ENCODE results near the gene SIRT1. TPM values are rescaled to one million over a fixed set of nuclear protein-coding genes. Genes with fewer than 3 reads are reported as not detected.
"Not testable (repeated sequence)": the region's sequence is repeated elsewhere in the genome, so short reads cannot be mapped to it uniquely, and the experiment has no call there.

The SIRT1 gene
- total RNA-seq, 1 donor from 2014 or later: 19.2 TPM

DNA sequence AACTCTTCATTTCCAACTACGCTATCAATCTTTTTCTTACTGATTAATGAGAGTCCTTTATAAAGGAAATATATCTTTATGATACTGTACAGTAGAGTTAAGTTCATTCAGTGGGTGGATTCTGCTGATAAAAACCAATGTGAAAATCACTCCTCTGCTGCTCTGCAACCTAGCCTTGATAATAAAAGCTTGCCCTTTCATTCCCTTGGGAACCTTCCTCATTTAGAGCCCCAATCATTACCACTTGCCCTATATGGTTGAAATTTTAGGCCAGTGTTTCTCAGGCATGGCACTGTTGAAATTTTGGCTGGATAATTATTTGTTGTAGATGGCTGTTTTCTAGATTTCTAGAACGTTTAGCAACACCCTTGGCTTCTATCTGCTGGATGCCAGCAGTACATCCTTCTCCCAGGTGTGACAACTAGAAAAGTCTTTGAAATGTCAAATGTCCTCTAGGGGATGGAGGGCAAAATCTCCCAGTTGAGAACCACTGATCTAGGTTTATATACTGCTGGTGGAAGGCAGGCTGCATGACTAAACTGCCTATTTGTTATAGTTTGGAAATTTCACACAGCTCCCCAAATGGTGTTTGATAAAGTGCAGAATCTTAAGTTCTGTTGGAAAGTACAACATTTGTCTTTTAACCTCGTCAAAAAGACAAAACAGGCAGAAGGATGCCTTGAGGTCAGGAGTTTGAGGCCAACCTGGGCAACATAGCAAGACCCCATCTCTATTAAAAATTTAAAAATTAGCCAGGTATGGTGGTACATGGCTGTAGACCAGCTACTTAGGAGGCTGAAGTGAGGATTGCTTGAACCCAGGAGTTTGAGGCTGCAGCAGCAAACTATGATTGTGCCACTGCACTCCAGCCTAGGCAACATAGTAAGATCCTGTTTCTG lies 8.9 kb upstream of the SIRT1 start:
- no peak for DNase-seq (ENCODE audit: low read depth)

DNA sequence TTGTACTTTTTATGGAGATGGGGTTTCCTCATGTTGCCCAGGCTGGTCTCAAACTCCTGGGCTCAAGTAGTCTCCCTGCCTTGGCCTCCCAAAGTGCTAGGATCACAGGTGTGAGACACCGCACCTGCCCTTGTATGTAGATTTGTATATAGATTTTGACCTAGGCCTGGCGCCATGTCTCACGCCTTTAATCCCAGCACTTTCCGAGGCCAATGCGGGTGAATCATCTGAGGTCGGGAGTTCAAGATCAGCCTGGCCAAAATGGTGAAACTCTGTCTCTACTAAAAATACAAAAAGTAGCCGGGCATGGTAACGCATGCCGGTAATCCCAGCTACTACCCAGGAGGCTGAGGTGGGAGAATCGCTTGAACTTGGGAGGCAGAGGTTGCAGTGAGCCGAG lies 7.0 kb upstream of the SIRT1 start:
- DNase-seq (ENCODE audit: low read depth): not testable (repeated sequence)

DNA sequence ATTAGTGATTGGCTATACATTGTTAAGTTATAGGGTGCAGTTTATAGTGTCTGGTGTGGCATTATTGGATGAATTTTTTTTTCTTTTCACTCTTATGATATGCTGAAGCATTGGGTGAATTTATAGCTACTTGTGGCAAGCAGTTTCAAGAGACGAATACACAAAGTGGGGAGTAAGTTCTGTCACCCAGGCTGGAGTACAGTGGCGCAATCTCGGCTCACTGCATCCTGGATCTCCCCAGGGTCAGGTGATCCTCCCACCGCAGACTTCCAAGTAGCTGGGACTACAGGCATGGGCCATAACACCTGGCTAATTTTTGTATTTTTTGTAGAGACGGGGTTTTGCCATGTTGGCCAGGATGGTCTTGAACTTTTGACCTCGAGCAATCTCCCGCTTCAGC lies 6.3 kb upstream of the SIRT1 start:
- DNase-seq (ENCODE audit: low read depth): no peak

DNA sequence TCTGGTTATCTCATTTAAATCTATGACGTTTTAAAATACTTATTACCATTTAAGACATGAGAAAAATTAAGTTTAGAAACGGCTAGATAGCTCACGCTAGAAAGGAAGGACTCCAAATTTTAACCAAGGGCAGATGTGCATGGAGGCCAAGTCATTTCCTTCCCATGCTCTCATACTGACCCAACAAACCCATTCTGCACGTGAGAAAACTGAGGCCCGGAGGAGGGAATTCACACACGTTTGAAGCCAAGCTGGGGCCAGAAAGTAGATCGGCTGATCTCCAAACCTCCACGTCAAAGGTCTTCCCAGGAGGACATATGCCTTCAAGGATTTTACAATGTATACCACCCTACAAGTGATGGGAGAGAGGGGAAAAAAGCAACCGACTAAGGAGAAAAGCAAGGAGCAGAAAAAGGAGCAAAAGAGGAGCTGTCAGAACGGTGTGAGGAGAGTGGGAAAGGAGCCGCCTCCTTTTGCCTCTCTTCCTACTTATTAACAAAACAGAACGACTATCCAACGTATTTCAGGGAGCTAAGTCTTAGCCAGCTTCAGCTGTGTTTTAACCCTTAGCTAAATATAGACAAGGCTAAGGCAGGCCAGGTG lies 645 bp upstream of the SIRT1 start:
- no peak for DNase-seq (ENCODE audit: low read depth)

DNA sequence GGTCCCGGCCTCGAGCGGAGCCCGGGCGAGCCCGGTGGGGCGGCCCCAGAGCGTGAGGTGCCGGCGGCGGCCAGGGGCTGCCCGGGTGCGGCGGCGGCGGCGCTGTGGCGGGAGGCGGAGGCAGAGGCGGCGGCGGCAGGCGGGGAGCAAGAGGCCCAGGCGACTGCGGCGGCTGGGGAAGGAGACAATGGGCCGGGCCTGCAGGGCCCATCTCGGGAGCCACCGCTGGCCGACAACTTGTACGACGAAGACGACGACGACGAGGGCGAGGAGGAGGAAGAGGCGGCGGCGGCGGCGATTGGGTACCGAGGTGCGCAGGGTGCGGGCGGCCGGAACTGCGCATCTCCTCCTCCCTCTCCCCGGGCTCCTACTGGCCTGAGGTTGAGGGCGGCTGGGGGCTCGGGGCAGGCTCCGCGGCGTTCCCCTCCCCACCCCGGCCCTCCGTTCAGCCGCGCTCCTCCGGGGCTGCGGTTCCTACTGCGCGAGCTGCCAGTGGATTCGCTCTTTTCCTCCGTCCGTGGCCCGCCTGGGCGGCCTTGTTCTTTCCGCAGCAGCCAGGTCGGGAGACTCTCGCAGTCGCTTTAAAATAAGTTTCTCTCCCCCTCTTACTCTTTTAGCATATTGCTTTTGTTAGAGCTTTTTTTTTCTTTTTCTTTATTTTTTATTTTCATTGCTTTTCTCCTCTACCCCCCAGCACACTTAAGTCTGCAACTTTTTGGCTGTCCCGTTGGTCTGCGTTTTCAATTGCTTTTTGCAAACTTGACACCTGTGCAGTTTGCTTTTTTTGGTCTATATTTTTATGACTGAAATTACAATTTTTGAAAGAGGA lies 600 bp downstream of the SIRT1 start:
- peak; percentile 82 for DNase-seq (ENCODE audit: low read depth)

DNA sequence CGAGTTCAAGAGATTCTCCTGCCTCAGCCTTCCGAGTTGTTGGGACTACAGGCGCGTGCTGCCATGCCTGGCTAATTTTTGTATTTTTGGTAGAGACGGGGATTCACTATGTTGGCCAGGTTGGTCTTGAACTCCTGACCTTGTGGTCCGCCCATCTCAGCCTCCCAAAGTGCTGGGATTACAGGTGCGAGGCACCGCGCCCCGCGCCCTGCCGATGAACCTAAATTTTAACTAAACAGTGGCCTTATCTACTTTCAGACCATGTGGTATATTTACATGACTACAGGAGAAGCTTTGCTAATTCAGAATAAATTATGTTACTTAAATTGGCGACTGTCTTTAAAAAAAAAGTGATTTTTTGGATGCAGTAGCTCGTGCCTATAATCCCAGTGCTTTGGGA lies 9.2 kb downstream of the SIRT1 start:
- DNase-seq (ENCODE audit: low read depth): no peak

DNA sequence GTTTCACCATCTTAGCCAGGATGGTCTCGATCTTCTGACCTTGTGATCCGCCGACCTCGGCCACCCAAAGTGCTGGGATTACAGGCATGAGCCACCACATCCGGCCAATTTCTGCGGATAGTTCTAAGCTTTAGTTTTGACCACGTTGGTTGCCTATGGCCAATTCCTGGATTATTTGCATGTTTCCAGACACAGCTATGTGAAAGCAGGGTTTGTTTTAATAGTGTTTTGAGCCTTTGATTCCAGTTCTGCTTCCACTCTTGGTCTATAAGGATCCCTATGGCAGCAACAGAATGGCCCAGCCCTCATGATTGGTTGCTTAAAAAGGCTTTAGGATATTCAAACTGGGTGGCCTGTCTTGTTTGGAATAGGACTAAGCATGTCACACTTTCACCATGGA lies 19.1 kb downstream of the SIRT1 start:
- no peak for DNase-seq (ENCODE audit: low read depth)

DNA sequence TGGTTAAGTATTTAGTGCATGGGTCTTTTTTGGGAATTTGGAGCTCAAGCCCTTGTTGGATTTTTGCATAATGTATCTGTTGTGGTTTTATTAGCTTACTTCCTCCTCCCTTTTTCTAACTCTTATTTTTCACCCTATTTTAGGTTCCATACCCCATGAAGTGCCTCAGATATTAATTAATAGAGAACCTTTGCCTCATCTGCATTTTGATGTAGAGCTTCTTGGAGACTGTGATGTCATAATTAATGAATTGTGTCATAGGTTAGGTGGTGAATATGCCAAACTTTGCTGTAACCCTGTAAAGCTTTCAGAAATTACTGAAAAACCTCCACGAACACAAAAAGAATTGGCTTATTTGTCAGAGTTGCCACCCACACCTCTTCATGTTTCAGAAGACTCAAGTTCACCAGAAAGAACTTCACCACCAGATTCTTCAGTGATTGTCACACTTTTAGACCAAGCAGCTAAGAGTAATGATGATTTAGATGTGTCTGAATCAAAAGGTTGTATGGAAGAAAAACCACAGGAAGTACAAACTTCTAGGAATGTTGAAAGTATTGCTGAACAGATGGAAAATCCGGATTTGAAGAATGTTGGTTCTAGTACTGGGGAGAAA lies 28.0 kb downstream of the SIRT1 start:
- DNase-seq (ENCODE audit: low read depth): no peak

DNA sequence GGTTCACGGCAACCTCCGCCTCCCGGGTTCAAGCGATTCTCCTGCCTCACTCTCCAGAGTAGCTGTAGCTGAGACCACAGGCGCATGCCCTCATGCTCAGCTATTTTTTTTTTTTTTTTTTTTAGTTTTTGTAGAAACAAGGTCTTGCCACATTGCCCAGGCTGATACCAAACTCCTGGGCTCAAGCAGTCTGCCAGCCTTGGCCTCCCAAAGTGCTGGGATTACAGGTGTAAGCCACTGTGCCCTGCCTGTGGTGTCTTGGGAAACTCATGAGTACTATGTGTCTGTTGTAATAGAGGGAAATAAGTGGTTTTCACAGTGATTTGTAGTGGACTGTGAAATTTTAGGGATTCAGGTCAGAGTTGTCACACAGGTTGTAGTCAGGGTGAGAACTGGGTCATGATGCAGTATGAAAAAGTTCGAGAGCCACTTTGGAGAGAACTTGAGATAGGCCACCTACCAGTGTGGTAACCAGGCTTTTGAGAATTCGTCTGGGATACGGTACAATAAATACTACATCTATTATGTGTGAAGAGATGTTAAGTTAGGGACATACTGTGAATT lies 30.4 kb downstream of the SIRT1 start:
- DNase-seq (ENCODE audit: low read depth): no peak

DNA sequence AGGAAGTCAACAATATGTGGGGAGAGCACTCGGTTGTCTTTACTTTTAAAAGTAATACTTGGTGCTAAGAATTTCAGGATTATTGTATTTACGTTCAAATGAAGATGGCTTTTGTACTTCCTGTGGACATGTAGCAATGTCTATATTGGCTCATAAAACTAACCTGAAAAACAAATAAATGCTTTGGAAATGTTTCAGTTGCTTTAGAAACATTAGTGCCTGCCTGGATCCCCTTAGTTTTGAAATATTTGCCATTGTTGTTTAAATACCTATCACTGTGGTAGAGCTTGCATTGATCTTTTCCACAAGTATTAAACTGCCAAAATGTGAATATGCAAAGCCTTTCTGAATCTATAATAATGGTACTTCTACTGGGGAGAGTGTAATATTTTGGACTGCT lies 32.7 kb downstream of the SIRT1 start:
- no peak for DNase-seq (ENCODE audit: low read depth)

DNA sequence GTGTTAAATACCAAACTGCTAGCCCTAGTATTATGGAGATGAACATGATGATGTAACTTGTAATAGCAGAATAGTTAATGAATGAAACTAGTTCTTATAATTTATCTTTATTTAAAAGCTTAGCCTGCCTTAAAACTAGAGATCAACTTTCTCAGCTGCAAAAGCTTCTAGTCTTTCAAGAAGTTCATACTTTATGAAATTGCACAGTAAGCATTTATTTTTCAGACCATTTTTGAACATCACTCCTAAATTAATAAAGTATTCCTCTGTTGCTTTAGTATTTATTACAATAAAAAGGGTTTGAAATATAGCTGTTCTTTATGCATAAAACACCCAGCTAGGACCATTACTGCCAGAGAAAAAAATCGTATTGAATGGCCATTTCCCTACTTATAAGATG lies 33.2 kb downstream of the SIRT1 start:
- no peak for DNase-seq (ENCODE audit: low read depth)

DNA sequence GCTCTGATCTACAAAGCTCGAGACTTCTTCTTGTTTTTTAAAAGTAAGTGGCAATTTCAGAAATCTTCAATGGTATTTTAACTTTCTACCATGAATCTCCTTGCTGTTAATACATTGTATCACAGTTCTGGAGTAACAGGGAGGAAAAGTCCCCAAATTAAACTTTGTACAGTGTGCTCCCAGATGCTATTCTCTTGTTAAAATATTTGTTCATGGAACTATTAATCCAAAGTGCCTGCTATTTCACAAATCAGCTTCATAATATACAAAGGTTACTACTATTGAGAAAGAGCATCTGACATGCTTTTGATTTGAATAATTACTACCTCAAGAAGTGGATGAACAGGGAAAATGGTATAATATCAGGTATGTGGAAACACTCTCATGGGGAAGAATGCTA lies 36.6 kb downstream of the SIRT1 start:
- no peak for DNase-seq (ENCODE audit: low read depth)

DNA sequence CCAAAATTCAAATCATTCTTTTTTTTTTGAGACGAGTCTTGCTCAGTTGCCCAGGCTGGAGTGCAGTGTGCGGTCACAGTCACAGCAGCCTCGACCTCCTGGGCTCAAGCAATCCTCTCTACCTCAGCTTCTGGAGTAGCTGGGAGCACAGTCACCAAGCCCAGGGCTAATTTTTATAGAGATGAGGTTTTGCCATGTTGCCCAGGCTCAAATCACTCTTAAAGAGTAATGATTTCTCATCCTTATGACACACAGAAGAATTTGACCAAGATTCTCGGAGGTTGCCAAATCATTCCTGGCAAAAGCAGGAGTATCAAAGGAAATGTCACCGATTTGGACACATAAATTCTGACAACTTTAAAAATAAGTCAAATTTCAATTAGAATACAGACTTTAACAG lies 39.1 kb downstream of the SIRT1 start:
- no peak for DNase-seq (ENCODE audit: low read depth)

DNA sequence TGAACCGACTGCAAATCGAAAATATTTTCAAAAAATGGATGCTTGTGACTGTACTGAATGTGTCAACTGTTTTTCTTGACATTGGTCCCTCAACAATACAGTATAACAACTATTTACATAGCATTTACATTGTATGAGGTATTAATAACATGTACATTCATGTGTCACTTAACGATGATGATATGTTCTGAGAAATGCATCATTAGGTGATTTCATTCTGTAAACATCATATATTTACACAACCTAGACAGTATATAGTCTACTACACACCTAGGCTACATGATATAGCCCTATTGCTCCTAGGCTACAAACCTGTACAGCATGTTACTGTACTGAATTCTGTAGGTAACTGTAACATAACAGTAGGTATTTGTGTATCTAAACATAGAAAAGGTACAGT lies 39.7 kb downstream of the SIRT1 start:
- no peak for DNase-seq (ENCODE audit: low read depth)

DNA sequence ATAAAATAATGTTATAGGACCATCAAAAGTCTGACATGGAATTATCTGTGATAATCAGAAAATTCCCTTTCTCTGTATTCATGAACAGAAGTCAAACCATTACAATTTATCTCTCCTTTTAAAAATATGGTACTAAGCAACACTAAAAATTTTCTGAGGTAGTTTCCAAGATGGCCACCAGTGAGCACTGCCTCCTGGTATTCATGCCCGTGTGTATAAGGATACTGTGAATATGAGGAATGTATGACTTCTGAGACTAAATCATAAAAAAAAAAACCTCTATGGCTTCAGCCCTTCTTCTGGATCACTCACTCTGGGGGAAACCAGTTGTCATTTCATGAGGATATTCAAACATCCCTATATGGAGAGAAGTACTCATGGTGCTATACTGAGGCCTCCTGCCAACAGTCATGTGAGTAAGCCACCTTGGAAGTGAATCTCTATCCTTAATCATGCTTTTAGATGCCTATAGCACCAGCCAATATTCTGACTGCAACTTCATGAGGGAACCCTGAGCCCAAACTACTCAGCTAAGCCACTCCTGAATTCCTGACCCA lies 41.1 kb downstream of the SIRT1 start:
- DNase-seq (ENCODE audit: low read depth): no peak

DNA sequence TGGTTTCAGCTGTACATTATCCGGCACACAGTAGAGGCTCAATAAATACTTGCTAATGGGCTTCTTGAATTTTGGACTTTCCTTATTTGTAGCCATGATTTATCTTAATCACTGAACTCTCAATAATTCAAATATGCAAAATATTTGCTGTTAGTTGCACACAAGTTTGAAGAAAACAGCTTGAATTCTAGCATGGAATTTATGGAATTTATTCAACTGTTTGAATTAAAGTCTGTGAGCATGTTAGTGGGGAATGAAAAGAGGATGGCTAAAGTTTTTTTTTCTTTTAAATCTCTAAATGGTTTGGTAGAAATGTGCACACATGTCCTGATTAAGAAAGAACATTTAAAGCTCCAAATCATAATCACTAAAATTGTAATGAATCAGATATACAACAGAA lies 42.5 kb downstream of the SIRT1 start:
- DNase-seq (ENCODE audit: low read depth): no peak

DNA sequence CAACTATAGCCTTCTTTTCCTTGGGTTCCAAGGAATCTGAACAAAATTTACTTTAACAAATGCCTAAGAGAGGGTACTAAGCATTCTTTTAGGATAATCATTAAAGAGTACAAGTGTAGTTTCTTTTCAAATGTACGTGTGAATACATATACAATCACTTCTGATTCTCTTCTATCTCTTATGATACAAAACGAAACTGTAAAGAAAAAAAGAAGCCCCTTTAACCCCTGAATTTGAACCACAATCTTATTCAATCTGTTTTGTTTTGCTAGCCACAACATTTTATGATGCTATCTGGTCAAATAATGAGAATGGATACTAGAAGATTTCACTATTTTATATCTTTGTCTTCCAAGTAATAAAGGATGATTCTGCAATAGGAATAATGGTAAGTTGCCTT lies 48.7 kb downstream of the SIRT1 start:
- DNase-seq (ENCODE audit: low read depth): no peak

DNA sequence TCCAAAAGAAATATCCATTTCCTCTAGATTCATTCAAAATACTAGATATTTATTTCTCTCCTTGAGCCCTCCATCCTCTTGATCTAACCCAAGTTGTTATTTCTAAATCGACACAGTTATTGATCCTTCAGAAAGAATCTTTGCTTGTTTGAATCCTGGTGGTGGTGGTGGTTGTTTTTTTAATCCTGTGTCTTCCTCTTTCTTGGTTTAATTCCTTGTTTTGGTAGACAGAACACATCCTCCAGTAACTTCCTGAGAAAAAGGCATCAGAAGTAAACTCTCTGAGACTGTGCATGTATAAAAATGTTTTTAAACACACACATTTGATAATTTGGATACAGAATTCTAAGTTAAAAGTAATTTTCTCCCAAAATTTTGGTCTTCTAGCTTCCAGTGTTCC lies 49.9 kb downstream of the SIRT1 start:
- no peak for DNase-seq (ENCODE audit: low read depth)

DNA sequence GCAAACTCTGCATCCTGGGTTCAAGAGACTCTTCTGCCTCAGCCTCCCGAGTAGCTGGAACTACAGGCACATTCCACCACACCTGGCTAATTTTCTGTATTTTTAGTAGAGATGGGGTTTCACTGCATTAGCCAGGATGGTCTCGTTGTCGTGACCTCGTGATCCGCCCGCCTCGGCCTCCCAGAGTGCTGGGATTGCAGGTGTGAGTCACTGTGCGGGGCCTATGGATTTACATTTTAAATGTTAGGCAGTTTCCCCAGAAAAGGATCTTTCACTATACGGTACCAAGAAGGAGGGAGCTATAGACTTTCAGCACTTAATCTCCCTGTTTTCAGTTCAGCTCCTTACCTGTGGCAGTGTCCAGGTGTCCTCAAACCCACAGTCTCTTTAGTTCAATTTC lies 50.8 kb downstream of the SIRT1 start:
- DNase-seq (ENCODE audit: low read depth): no peak

DNA sequence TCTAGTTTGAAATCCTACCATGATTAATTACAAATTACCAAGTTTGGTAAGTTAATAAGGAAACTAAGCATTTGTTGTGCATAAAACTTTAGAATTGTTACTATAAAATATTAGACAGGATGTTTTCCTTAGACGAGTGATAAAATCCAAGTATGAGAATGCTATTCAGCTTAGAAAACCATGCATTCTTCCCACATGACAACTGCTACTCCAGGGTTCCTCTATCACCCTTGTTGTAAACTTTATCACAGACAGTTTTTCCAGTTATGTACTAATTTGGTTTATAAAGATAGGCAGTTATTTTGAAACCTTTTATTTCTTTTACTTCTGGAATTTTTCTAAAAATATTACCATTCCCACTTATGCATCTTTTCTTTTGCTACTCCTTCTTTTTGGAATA lies 52.0 kb downstream of the SIRT1 start:
- DNase-seq (ENCODE audit: low read depth): no peak

DNA sequence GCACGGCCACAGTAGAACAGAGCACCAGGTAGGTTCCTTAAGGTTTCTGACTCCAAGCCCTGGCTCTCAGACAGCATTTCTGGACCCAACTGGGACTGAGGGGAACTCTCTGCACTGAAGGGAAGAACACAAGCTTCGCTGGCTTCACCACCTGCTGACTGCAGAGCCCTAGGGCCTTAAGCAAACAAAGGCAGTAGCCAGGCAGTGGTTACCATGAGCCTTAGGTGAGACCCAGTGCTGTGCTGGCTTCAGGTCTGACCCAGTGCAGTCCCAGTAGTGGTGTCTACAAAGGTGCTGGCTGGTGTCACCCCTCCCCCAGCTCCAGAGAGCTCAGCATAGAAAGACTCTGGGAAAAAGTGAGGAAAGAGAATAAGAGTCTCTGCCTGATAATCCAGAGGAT lies 59.5 kb downstream of the SIRT1 start:
- DNase-seq (ENCODE audit: low read depth): no peak
